ENCODE results near the gene PPM1B.

PPM1B gene

GRCh38 chr2:44135296-44135695 is 33.4 kb upstream of the PPM1B start:
- TF ChIP-seq CTCF (IDR thresholded peaks at IDR 0.05; ENCODE audit: borderline replicate concordance, extremely low read depth, low read length, poor library complexity, severe bottlenecking) (no peak), EZH2 (IDR thresholded peaks at IDR 0.05; ENCODE audit: borderline replicate concordance, low read depth, low read length, severe bottlenecking) (no peak)
- Histone ChIP-seq H3K27ac (ENCODE audit: low read length) (no peak overlapping the region), H3K9me3 (ENCODE audit: insufficient read depth, low read length, severe bottlenecking) (no peaks in the 10 kb centered on the region), H3K9ac (ENCODE audit: low read depth, low read length) (no peak overlapping the region), H2AFZ (ENCODE audit: low read depth, low read length) (no peak overlapping the region), H3K79me2 (ENCODE audit: insufficient read depth, low read length) (no peaks in the 10 kb centered on the region), H3K27me3 (ENCODE audit: insufficient read depth, low read length, poor library complexity) (no peaks in the 10 kb centered on the region), H3K36me3 (ENCODE audit: insufficient read depth, low read length) (no peaks in the 10 kb centered on the region), H3K4me3 (ENCODE audit: low read depth in 1 of 2, low read length in 2 of 2) (no peak overlapping the region), H4K20me1 (ENCODE audit: insufficient read depth, low read length) (no peaks in the 10 kb centered on the region), H3K4me2 (ENCODE audit: insufficient read depth, low read length) (no peak overlapping the region), H3K4me1 (ENCODE audit: insufficient read depth, low read length) (no peaks in the 10 kb centered on the region)
- no peak for ATAC-seq (ENCODE audit: insufficient read depth, low read depth)
- DNase-seq: no peak

GRCh38 chr2:44135771-44136170 is 32.9 kb upstream of the PPM1B start:
- no peak overlapping the region for H3K9ac ChIP-seq (ENCODE audit: low read depth, low read length)

GRCh38 chr2:44136252-44136651 is 32.4 kb upstream of the PPM1B start:
- no peak for ATAC-seq (ENCODE audit: insufficient read depth, low read depth)
- DNase-seq: no peak
- Histone ChIP-seq H3K9ac (ENCODE audit: low read depth, low read length) (no peak overlapping the region), H2AFZ (ENCODE audit: low read depth, low read length) (no peak overlapping the region), H3K4me2 (ENCODE audit: insufficient read depth, low read length) (no peak overlapping the region), H3K4me1 (ENCODE audit: insufficient read depth, low read length) (no peaks in the 10 kb centered on the region), H3K9me3 (ENCODE audit: insufficient read depth, low read length, severe bottlenecking) (no peaks in the 10 kb centered on the region), H3K27me3 (ENCODE audit: insufficient read depth, low read length, poor library complexity) (no peaks in the 10 kb centered on the region), H3K4me3 (ENCODE audit: low read depth in 1 of 2, low read length in 2 of 2) (no peak overlapping the region), H3K36me3 (ENCODE audit: insufficient read depth, low read length) (no peaks in the 10 kb centered on the region), H3K79me2 (ENCODE audit: insufficient read depth, low read length) (no peaks in the 10 kb centered on the region), H3K27ac (ENCODE audit: low read length) (no peak overlapping the region), H4K20me1 (ENCODE audit: insufficient read depth, low read length) (no peaks in the 10 kb centered on the region)
- TF ChIP-seq CTCF (IDR thresholded peaks at IDR 0.05; ENCODE audit: borderline replicate concordance, extremely low read depth, low read length, poor library complexity, severe bottlenecking) (no peak), EZH2 (IDR thresholded peaks at IDR 0.05; ENCODE audit: borderline replicate concordance, low read depth, low read length, severe bottlenecking) (no peak)

More at GRCh38 chr2:44135771-44136170, 32.9 kb upstream of the PPM1B start:
- DNase-seq (no peak), ATAC-seq (ENCODE audit: insufficient read depth, low read depth) (no peak)
- H3K27ac ChIP-seq (ENCODE audit: low read length): no peak overlapping the region
- H2AFZ ChIP-seq (ENCODE audit: low read depth, low read length): no peak overlapping the region
- no peaks in the 10 kb centered on the region for H3K4me1 ChIP-seq (ENCODE audit: insufficient read depth, low read length)
- no peaks in the 10 kb centered on the region for H4K20me1 ChIP-seq (ENCODE audit: insufficient read depth, low read length)
- TF ChIP-seq CTCF (IDR thresholded peaks at IDR 0.05; ENCODE audit: borderline replicate concordance, extremely low read depth, low read length, poor library complexity, severe bottlenecking): no peak
- no peak for TF ChIP-seq EZH2 (IDR thresholded peaks at IDR 0.05; ENCODE audit: borderline replicate concordance, low read depth, low read length, severe bottlenecking)
- no peaks in the 10 kb centered on the region for H3K36me3 ChIP-seq (ENCODE audit: insufficient read depth, low read length)
- no peaks in the 10 kb centered on the region for H3K79me2 ChIP-seq (ENCODE audit: insufficient read depth, low read length)
- H3K27me3 ChIP-seq (ENCODE audit: insufficient read depth, low read length, poor library complexity): no peaks in the 10 kb centered on the region
- no peak overlapping the region for H3K4me3 ChIP-seq (ENCODE audit: low read depth in 1 of 2, low read length in 2 of 2)
- no peaks in the 10 kb centered on the region for H3K9me3 ChIP-seq (ENCODE audit: insufficient read depth, low read length, severe bottlenecking)
- no peak overlapping the region for H3K4me2 ChIP-seq (ENCODE audit: insufficient read depth, low read length)

- H3K9me3 ChIP-seq (ENCODE audit: insufficient read depth, low read length, severe bottlenecking): no peaks in the 10 kb centered on the region
- H2AFZ ChIP-seq (ENCODE audit: low read depth, low read length): no peak overlapping the region
- no peaks in the 10 kb centered on the region for H3K79me2 ChIP-seq (ENCODE audit: insufficient read depth, low read length)
- no peak overlapping the region for H3K9ac ChIP-seq (ENCODE audit: low read depth, low read length)
- no peak overlapping the region for H3K4me3 ChIP-seq (ENCODE audit: low read depth in 1 of 2, low read length in 2 of 2)
- no peaks in the 10 kb centered on the region for H3K36me3 ChIP-seq (ENCODE audit: insufficient read depth, low read length)
- TF ChIP-seq CTCF (IDR thresholded peaks at IDR 0.05; ENCODE audit: borderline replicate concordance, extremely low read depth, low read length, poor library complexity, severe bottlenecking) (no peak), EZH2 (IDR thresholded peaks at IDR 0.05; ENCODE audit: borderline replicate concordance, low read depth, low read length, severe bottlenecking) (no peak)
- H3K4me2 ChIP-seq (ENCODE audit: insufficient read depth, low read length): no peak overlapping the region
- no peaks in the 10 kb centered on the region for H4K20me1 ChIP-seq (ENCODE audit: insufficient read depth, low read length)
- DNase-seq (no peak), ATAC-seq (ENCODE audit: insufficient read depth, low read depth) (no peak)
- no peak overlapping the region for H3K27ac ChIP-seq (ENCODE audit: low read length)
- no peaks in the 10 kb centered on the region for H3K4me1 ChIP-seq (ENCODE audit: insufficient read depth, low read length)
- H3K27me3 ChIP-seq (ENCODE audit: insufficient read depth, low read length, poor library complexity): no peaks in the 10 kb centered on the region
Observed at GRCh38 chr2:44137048-44137447, 31.6 kb upstream of the PPM1B start.

Data from DND-41 (cell line).